ENCODE results near the gene GTF3C1.

DNA sequence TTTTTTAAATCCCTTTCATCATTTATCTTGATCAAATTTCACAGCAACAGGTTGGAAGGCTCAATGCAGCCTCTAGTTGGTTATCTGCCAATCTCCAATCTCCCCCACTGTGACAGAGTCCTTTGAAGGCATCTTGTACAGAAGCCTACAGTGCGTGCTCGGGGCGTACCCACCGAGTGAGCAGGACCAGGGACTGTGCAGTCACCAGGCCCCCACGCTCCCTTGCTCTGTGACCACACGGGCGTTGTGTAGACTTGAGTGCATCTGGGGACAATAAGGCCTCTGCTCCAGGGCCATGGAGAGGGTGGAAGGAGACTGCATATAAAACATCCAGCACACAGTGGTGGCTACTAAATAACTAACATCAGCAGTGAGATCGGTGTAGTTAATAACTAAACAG, 63.4 kb downstream of the GTF3C1 start:
- TF ChIP-seq CTCF (IDR thresholded peaks at IDR 0.05) (no peak), POLR2A (IDR thresholded peaks at IDR 0.05) (no peak)
